Muscle of leg (tissue), 11 donors: ENCODE data around the gene KIF4A. TPM values are rescaled to one million over a fixed set of nuclear protein-coding genes. Genes with fewer than 3 reads are reported as not detected.
"Not testable (repeated sequence)": the region's sequence is repeated elsewhere in the genome, so short reads cannot be mapped to it uniquely, and the experiment has no call there.

Experiments used
- DNase-seq: peaks from one replicate; pipeline ENCODE4 v3.0.0; 2013
- H3K27ac ChIP-seq: one replicate; pipeline ENCODE4 v1.5.1; 2013; ENCODE audit warnings: mild to moderate bottlenecking, low read length, control low read depth
- H3K27me3 ChIP-seq: one replicate; pipeline ENCODE4 v1.6.1; 2013; ENCODE audit warnings: low read length; ENCODE audit not compliant: control insufficient read depth, insufficient read depth
- H3K36me3 ChIP-seq: one replicate; pipeline ENCODE4 v1.6.1; 2013; ENCODE audit warnings: low read length; ENCODE audit not compliant: control insufficient read depth, insufficient read depth
- H3K4me1 ChIP-seq: one replicate; pipeline ENCODE4 v1.6.1; 2013; ENCODE audit warnings: low read length; ENCODE audit not compliant: control insufficient read depth, insufficient read depth
- H3K4me3 ChIP-seq: one replicate; pipeline ENCODE4 v1.5.1; 2013; ENCODE audit warnings: low read length, control low read depth
- H3K9me3 ChIP-seq: replicated peaks from 2 replicates; pipeline ENCODE4 v1.6.1; 2013; ENCODE audit warnings: low read depth, low read length; ENCODE audit not compliant: control insufficient read depth
- WGBS: methylation state at CpG from one replicate; pipeline ENCODE4 v1.1.5; 2013; ENCODE audit warnings: missing lambda C conversion rate; ENCODE audit not compliant: insufficient coverage; 5-methylcytosine and 5-hydroxymethylcytosine counted together
- polyA plus RNA-seq, 8 donors: library from polyadenylated mRNA; unstranded; fragments of 120-200 nt; gene quantifications; one replicate each; pipeline versions ENCODE4 v1.2.1 to v1.2.3, GENCODE V29; 2013; ENCODE audit warnings: inconsistent platforms in 1 of 8, low replicate concordance in 1 of 8; ENCODE audit not compliant: insufficient read length in 8 of 8, insufficient read depth in 1 of 8
- total RNA-seq: library from RNA; stranded (reverse); fragments of 120-200 nt; gene quantifications from one replicate; pipeline ENCODE4 v1.2.4, GENCODE V29; 2013

KIF4A gene
- total and polyA plus RNA-seq, 9 donors = 5.1 to 12.7 (median 8.5) TPM

DNA sequence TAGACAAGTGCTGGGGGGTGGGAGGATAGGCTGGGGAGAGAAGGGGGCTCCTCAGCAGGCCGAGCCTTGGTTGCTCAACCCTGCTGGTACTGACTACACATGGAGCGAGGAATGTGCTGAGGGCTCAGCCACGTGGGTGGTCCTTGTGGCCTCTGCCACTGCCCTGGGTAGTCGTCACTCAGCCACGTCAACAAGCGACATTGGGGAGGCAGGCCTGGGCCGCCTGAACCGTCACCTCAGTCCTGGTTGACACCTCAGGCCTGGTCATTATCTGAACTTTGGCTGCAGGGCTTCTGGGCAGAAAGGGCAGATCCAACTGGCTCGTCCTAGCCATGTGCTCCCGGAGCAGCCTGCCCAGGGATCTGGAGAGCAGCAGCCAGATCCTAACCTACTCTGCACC lies 70.5 kb downstream of the KIF4A start:
- no peaks in the 10 kb centered on the region for H3K36me3 ChIP-seq
- no peaks in the 10 kb centered on the region for H3K27me3 ChIP-seq
- H3K9me3 ChIP-seq = no peaks in the 10 kb centered on the region
- no peak for DNase-seq
- H3K4me1 ChIP-seq = no peaks in the 10 kb centered on the region
- no peak overlapping the region for H3K4me3 ChIP-seq
- H3K27ac ChIP-seq = no peak overlapping the region
- 80% methylated on average over 8 of the region's 10 CpGs for WGBS

GRCh38 chrX:70368731-70369130 lies 78.8 kb downstream of the KIF4A start:
- WGBS = 89% methylated on average over 5 of the region's 7 CpGs
- not testable (repeated sequence) for H3K36me3 ChIP-seq, H3K27ac ChIP-seq, H3K9me3 ChIP-seq, H3K4me3 ChIP-seq, DNase-seq, H3K4me1 ChIP-seq, H3K27me3 ChIP-seq

- H3K27me3 ChIP-seq = no peaks in the 10 kb centered on the region
- no peaks in the 10 kb centered on the region for H3K4me1 ChIP-seq
- no peak for DNase-seq
- H3K36me3 ChIP-seq = no peaks in the 10 kb centered on the region
- no peaks in the 10 kb centered on the region for H3K9me3 ChIP-seq
- H3K4me3 ChIP-seq = no peak overlapping the region
- no CpG with 5 or more reads among the region's 2 CpGs for WGBS
- no peak overlapping the region for H3K27ac ChIP-seq
Observed at GRCh38 chrX:70386235-70386634, 96.3 kb downstream of the KIF4A start.

- no peaks in the 10 kb centered on the region for H3K27me3 ChIP-seq
- no peaks in the 10 kb centered on the region for H3K4me1 ChIP-seq
- WGBS = 83% methylated on average over 1 of the region's 4 CpGs
- no peak overlapping the region for H3K4me3 ChIP-seq
- H3K27ac ChIP-seq = no peak overlapping the region
- peak; percentile 25 for DNase-seq
- no peaks in the 10 kb centered on the region for H3K36me3 ChIP-seq
- H3K9me3 ChIP-seq = no peaks in the 10 kb centered on the region
Observed at GRCh38 chrX:70398899-70399298, 109.0 kb downstream of the KIF4A start.

- H3K4me1 ChIP-seq, DNase-seq, H3K27me3 ChIP-seq, H3K36me3 ChIP-seq, H3K27ac ChIP-seq, H3K9me3 ChIP-seq, H3K4me3 ChIP-seq: not testable (repeated sequence)
- no CpG with 5 or more reads among the region's 3 CpGs for WGBS
Observed at GRCh38 chrX:70400181-70400580, 110.3 kb downstream of the KIF4A start.

GRCh38 chrX:70402721-70403120 lies 112.8 kb downstream of the KIF4A start:
- H3K4me1 ChIP-seq = no peaks in the 10 kb centered on the region
- peaks cover 6% of the 10 kb centered on the region for H3K36me3 ChIP-seq
- H3K4me3 ChIP-seq = no peak overlapping the region
- no peak overlapping the region for H3K27ac ChIP-seq
- no CpG with 5 or more reads among the region's 2 CpGs for WGBS
- H3K27me3 ChIP-seq = no peaks in the 10 kb centered on the region
- H3K9me3 ChIP-seq = no peaks in the 10 kb centered on the region
- no peak for DNase-seq

- Histone ChIP-seq H3K36me3 (peaks cover 6% of the 10 kb centered on the region), H3K27me3 (no peaks in the 10 kb centered on the region), H3K4me1 (no peaks in the 10 kb centered on the region), H3K27ac (no peak overlapping the region), H3K4me3 (no peak overlapping the region), H3K9me3 (no peaks in the 10 kb centered on the region)
- no peak for DNase-seq
- WGBS = no CpG with 5 or more reads among the region's 1 CpG
Observed at GRCh38 chrX:70405003-70405402, 115.1 kb downstream of the KIF4A start.

DNA sequence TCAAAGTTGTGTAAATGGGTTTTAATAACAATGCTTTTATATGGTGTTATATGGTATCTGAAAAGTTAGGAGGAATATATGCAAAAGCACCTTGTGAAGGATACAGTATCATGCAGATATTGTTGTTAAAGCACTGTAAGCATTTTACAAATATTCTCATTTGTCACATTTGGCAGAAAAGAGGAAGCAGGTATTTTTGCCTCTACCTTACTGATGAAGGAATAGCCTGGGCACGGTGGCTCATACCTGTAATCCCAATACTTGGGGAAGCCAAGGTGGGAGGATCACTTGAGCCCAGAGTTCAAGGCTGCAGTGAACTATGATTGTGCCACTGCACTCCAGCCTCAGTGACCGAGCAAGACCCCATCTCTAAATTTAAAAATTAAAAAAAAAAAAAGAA lies 121.0 kb downstream of the KIF4A start:
- Histone ChIP-seq H3K36me3 (no peaks in the 10 kb centered on the region), H3K27me3 (peaks cover 4% of the 10 kb centered on the region), H3K27ac (no peak overlapping the region), H3K4me3 (no peak overlapping the region), H3K9me3 (no peaks in the 10 kb centered on the region), H3K4me1 (no peaks in the 10 kb centered on the region)
- WGBS = no CpG with 5 or more reads among the region's 2 CpGs
- no peak for DNase-seq

DNA sequence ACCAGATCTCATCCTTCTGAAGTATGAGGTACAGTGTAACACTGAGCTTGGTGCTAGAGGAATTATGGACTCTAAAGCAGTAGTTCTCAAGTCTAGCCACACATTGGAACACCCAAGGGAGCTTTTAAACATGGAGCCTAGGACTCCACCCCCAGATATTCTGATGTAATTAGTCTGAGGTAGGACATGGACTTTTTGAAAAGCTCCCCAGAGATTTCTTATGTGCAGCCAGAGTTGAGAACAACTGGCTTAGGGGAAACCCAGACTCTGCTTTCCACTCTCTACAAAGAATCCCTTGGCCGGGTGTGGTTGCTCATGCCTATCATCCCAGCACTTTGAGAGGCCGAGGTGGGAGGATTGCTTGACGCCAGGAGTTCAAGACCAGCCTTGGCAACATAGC lies 121.6 kb downstream of the KIF4A start:
- H3K4me3 ChIP-seq = no peak overlapping the region
- no CpG with 5 or more reads among the region's 3 CpGs for WGBS
- no peaks in the 10 kb centered on the region for H3K4me1 ChIP-seq
- peaks cover 4% of the 10 kb centered on the region for H3K27me3 ChIP-seq
- H3K9me3 ChIP-seq = no peaks in the 10 kb centered on the region
- no peak overlapping the region for H3K27ac ChIP-seq
- DNase-seq = no peak
- no peaks in the 10 kb centered on the region for H3K36me3 ChIP-seq

DNA sequence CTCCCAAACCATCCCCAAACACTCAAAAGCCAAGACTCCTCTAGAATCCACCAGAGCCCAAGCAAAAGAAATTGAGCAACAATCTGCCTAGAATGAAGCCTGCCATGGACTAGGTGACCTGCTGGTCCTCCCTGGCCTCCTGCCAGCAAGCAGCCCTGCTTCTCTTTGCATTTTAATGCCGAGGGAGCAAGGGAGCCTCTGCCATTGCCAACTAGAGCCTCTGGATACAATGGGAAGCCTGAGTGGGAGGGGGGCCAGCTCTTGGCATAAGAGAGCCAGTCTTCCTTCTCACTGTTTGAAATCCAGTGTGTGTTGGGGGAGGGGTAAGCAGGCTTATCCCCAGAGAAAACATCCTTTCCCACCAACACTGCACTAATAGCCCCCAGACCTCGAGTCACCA lies 131.7 kb downstream of the KIF4A start:
- H3K9me3 ChIP-seq = no peaks in the 10 kb centered on the region

DNA sequence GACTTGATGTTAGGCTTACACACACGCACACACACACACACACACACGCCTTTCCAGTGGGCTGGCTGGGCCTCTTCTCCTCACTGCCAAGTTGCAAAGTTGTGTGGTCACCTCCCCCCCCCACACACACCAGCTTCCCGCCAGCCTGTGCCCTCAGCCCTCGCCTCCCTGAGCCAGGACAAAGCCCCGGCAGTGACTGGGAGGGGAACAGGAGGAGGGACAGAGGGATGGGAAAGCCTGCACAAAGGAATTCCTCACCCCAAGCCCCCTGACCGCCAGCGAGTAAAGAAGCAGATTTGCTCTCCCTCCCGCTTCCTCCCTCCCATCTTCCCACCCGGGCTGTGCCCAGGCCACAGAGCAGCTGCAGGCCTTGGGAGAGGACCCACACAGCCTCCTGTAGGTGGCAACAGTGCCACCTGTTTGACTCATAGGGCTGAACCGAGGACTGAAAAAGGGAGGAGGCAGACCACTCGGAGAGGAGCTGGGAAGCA lies 133.0 kb downstream of the KIF4A start, which contains the start of gene GDPD2:
Gene GDPD2, plus strand, starts transcription at position 464 of the 491 bp plus-strand sequence. CDS start 1,671 bp downstream, outside the sequence.
- H3K9me3 ChIP-seq = no peaks in the 10 kb centered on the region
- H3K36me3 ChIP-seq = peaks cover 8% of the 10 kb centered on the region
- 18% methylated on average over 5 of the region's 11 CpGs for WGBS
- peaks cover 15% of the 10 kb centered on the region for H3K27me3 ChIP-seq
- H3K4me1 ChIP-seq = peaks cover 3% of the 10 kb centered on the region
- H3K27ac ChIP-seq = no peak within 1 kb of the TSS
- no peak within 1 kb of the TSS for H3K4me3 ChIP-seq
- peak; percentile 37 for DNase-seq

More for the DNA sequence above, 131.7 kb downstream of the KIF4A start:
- H3K4me3 ChIP-seq = no peak overlapping the region
- DNase-seq = peak; percentile 11
- peaks cover 15% of the 10 kb centered on the region for H3K27me3 ChIP-seq
- WGBS = no CpG with 5 or more reads among the region's 2 CpGs
- no peak overlapping the region for H3K27ac ChIP-seq
- H3K36me3 ChIP-seq = peaks cover 8% of the 10 kb centered on the region
- H3K4me1 ChIP-seq = peaks cover 3% of the 10 kb centered on the region
